NB4 (cell line): ENCODE measurements around the gene SLCO3A1.

Source experiments
- CTCF ChIP-seq: IDR thresholded peaks from one replicate; pipeline ENCODE4 v1.5.1; 2012; ENCODE audit warnings: low read depth, low read length
- MAX ChIP-seq: IDR thresholded peaks from 2 replicates; pipeline ENCODE4 v1.6.1; 2011; ENCODE audit warnings: low read depth, low read length
- MYC ChIP-seq: IDR thresholded peaks from 2 replicates; pipeline ENCODE4 v1.6.1; 2011; ENCODE audit warnings: low read depth, low read length
- POLR2A ChIP-seq: IDR thresholded peaks from 2 replicates; pipeline ENCODE4 v1.6.1; 2011; ENCODE audit warnings: mild to moderate bottlenecking; ENCODE audit not compliant: insufficient read length; ENCODE audit errors: extremely low read depth

GRCh38 chr15:92020207-92020606, 166.7 kb downstream of the SLCO3A1 start:
- no peak for TF ChIP-seq CTCF
- TF ChIP-seq POLR2A = no peak
- no peak for TF ChIP-seq MYC
- TF ChIP-seq MAX = no peak
